Transverse colon (tissue), 3 donors: ENCODE data around the gene FILIP1L.

Experiments
- POLR2A ChIP-seq: fragments of 450-650 bp; IDR thresholded peaks from one replicate; pipeline ENCODE4 v1.6.1; 2016; ENCODE audit warnings: antibody characterized with exemption, mild to moderate bottlenecking, moderate library complexity
- TF ChIP-seq, protein P1 (sequence below), 5 experiments: fragments of 200-600 bp in 3 of 5; fragments of 450-650 bp in 2 of 5; sonication (generic) in 3 of 5; IDR thresholded peaks; 1 replicate in 2 of 5; 2 replicates in 3 of 5; pipeline ENCODE4 v1.5.1; 2016 to 2017; ENCODE audit warnings: antibody characterized with exemption in 5 of 5, inconsistent platforms in 3 of 5, mild to moderate bottlenecking in 2 of 5, moderate library complexity in 1 of 5

DNA sequence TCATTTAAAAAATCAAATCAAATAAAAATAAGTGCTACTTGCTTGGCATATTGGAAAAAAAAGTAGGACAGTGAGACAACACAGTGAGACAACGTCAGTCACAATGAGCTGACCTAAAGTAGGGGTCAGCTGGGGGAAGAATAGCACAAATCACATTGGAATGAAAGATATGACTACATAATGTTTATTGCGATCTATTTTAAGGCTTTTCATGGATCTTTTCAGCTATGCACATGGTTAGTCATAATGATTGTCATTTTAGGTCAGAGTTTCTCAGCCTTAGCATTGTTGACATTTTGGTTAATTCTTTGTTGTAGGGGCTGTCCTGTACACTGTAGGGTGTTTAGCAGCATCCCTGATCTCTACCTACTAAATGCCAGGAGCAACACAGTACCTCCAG, 252.1 kb downstream of the FILIP1L start:
- TF ChIP-seq, protein P1, sequence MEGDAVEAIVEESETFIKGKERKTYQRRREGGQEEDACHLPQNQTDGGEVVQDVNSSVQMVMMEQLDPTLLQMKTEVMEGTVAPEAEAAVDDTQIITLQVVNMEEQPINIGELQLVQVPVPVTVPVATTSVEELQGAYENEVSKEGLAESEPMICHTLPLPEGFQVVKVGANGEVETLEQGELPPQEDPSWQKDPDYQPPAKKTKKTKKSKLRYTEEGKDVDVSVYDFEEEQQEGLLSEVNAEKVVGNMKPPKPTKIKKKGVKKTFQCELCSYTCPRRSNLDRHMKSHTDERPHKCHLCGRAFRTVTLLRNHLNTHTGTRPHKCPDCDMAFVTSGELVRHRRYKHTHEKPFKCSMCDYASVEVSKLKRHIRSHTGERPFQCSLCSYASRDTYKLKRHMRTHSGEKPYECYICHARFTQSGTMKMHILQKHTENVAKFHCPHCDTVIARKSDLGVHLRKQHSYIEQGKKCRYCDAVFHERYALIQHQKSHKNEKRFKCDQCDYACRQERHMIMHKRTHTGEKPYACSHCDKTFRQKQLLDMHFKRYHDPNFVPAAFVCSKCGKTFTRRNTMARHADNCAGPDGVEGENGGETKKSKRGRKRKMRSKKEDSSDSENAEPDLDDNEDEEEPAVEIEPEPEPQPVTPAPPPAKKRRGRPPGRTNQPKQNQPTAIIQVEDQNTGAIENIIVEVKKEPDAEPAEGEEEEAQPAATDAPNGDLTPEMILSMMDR (IDR thresholded peaks at IDR 0.05): no peak
- no peak for TF ChIP-seq POLR2A
